ENCODE results near the gene TNK1. TPM values are rescaled to one million over a fixed set of nuclear protein-coding genes. Genes with fewer than 3 reads are reported as not detected.
A peak's percentile ranks its signal among the peaks of the same experiment; 100 is the strongest.

TNK1 gene
- total RNA-seq, 1 donor from 2014 or later, result 0.34 TPM

DNA sequence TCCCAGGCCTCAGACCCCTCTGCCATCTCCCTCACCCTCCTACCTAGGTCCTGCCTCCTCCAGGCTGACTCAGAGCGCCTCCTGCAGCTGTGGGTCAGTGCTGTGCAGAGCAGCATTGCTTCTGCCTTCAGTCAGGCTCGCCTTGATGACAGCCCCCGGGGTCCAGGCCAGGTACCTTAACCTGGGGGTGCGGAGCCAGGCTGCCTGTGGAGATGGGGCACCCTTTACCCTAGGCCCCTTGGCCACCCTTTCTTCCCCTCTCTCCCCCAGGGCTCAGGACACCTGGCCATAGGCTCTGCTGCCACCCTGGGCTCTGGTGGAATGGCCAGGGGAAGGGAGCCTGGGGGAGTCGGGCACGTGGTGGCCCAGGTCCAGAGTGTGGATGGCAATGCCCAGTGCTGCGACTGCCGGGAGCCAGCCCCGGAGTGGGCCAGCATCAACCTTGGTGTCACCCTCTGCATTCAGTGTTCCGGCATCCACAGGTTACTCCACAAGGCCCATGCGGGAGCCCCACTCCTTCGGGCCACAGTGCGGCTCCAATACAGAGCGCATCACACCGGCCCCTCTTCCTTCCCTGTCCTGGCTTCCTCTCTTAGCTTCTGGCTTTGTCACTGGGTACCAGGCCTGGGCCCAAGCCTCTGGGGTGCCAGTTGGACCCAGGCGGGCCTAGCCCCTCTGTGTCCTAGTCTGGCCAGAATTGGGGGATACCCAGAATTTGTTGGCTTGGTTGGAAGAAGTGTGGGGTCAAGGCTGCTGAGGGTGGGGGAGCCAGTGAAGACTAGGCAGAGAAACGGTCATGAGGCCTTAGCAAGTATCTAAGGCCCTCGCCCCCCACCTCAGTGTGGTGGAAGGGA is 33.9 kb upstream of the TNK1 start:
- Mint-ChIP-seq H3K4me1 (ENCODE audit: low read depth, unreplicated experiment) (peaks cover 2% of the 10 kb centered on the region), H3K27ac (ENCODE audit: unreplicated experiment) (no peak overlapping the region), H3K9me3 (ENCODE audit: unreplicated experiment) (no peaks in the 10 kb centered on the region), H3K4me3 (ENCODE audit: unreplicated experiment) (no peak overlapping the region), H3K27me3 (ENCODE audit: unreplicated experiment) (peaks cover 5% of the 10 kb centered on the region), H3K36me3 (ENCODE audit: unreplicated experiment) (no peaks in the 10 kb centered on the region)
- TF ChIP-seq, protein P1, sequence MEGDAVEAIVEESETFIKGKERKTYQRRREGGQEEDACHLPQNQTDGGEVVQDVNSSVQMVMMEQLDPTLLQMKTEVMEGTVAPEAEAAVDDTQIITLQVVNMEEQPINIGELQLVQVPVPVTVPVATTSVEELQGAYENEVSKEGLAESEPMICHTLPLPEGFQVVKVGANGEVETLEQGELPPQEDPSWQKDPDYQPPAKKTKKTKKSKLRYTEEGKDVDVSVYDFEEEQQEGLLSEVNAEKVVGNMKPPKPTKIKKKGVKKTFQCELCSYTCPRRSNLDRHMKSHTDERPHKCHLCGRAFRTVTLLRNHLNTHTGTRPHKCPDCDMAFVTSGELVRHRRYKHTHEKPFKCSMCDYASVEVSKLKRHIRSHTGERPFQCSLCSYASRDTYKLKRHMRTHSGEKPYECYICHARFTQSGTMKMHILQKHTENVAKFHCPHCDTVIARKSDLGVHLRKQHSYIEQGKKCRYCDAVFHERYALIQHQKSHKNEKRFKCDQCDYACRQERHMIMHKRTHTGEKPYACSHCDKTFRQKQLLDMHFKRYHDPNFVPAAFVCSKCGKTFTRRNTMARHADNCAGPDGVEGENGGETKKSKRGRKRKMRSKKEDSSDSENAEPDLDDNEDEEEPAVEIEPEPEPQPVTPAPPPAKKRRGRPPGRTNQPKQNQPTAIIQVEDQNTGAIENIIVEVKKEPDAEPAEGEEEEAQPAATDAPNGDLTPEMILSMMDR (IDR thresholded peaks at IDR 0.05; ENCODE audit: partially characterized antibody, unreplicated experiment), result no peak
- DNase-seq, result no peak

DNA sequence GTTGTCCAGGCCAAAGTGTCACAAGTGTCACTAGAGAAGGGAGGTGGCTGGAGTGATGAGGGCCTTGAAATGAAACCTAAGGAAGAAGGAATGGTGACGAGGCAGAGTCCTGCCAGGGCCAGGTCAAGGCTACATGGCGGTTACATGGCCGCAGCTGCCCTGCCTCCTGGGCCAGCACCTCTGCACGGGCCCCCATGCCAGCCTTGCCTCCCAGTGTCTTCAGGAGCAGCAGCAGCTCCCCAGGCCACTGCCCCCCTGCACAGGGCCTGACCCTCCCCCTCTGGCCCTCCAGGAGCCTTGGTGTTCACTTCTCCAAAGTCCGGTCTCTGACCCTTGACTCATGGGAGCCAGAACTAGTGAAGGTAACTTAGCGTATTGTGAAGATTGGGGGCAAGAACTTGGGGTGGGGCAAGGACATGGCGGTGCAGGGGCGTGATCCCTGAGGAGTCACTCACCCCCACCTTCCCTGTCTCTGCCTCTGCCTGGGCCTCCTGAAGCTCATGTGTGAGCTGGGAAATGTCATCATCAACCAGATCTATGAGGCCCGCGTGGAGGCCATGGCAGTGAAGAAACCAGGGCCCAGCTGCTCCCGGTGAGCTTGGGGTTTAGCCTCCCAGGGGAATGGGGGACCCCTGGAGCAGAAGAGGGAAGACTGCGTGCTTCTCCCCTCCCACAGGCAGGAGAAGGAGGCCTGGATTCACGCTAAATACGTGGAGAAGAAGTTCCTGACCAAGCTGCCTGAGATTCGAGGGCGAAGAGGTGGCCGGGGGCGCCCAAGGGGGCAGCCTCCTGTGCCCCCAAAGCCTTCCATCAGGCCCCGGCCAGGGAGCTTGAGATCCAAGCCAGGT is 33.0 kb upstream of the TNK1 start:
- H3K27ac Mint-ChIP-seq (ENCODE audit: unreplicated experiment), result no peak overlapping the region
- H3K36me3 Mint-ChIP-seq (ENCODE audit: unreplicated experiment), result no peaks in the 10 kb centered on the region
- TF ChIP-seq, protein P1 (IDR thresholded peaks at IDR 0.05; ENCODE audit: partially characterized antibody, unreplicated experiment), result no peak
- H3K4me3 Mint-ChIP-seq (ENCODE audit: unreplicated experiment), result no peak overlapping the region
- peaks cover 2% of the 10 kb centered on the region for H3K4me1 Mint-ChIP-seq (ENCODE audit: low read depth, unreplicated experiment)
- DNase-seq, result no peak
- peaks cover 4% of the 10 kb centered on the region for H3K9me3 Mint-ChIP-seq (ENCODE audit: unreplicated experiment)
- H3K27me3 Mint-ChIP-seq (ENCODE audit: unreplicated experiment), result peaks cover 10% of the 10 kb centered on the region

DNA sequence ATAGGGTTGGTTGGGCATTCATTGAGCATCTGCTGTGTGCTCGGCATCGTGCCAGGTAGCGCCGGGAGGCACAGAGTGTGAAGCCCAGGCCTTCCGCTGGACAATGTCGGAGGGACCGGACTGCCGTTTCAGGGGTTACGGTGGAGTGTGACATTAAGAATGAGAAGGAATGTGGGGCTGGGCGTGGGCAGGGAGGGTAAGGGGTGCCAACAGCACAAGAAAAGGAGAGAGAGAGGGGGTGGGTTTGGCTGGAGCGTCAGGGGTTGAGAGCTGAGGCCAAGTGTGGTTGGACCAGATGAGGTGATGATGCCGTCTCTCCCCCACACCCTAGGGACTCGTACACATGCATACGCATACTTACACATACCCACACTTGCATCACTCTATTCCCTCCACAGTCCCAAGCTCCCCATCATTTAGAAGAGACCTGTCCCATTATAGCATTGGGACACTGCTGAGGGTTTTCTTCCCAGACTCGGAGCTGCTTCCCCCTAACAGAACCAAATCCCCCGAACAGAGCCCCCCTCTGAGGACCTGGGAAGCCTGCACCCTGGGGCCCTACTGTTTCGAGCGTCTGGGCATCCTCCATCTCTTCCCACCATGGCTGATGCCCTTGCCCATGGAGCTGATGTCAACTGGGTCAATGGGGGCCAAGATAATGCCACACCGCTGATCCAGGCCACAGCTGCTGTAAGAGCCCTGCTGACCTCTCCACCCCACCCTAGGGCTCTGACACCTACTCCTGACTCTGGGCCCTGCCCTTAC is 32.2 kb upstream of the TNK1 start:
- TF ChIP-seq, protein P1 (IDR thresholded peaks at IDR 0.05; ENCODE audit: partially characterized antibody, unreplicated experiment), result no peak
- H3K4me3 Mint-ChIP-seq (ENCODE audit: unreplicated experiment), result no peak overlapping the region
- no peaks in the 10 kb centered on the region for H3K36me3 Mint-ChIP-seq (ENCODE audit: unreplicated experiment)
- DNase-seq, result no peak
- H3K27ac Mint-ChIP-seq (ENCODE audit: unreplicated experiment), result no peak overlapping the region
- peaks cover 4% of the 10 kb centered on the region for H3K9me3 Mint-ChIP-seq (ENCODE audit: unreplicated experiment)
- peaks cover 8% of the 10 kb centered on the region for H3K27me3 Mint-ChIP-seq (ENCODE audit: unreplicated experiment)
- peaks cover 2% of the 10 kb centered on the region for H3K4me1 Mint-ChIP-seq (ENCODE audit: low read depth, unreplicated experiment)

DNA sequence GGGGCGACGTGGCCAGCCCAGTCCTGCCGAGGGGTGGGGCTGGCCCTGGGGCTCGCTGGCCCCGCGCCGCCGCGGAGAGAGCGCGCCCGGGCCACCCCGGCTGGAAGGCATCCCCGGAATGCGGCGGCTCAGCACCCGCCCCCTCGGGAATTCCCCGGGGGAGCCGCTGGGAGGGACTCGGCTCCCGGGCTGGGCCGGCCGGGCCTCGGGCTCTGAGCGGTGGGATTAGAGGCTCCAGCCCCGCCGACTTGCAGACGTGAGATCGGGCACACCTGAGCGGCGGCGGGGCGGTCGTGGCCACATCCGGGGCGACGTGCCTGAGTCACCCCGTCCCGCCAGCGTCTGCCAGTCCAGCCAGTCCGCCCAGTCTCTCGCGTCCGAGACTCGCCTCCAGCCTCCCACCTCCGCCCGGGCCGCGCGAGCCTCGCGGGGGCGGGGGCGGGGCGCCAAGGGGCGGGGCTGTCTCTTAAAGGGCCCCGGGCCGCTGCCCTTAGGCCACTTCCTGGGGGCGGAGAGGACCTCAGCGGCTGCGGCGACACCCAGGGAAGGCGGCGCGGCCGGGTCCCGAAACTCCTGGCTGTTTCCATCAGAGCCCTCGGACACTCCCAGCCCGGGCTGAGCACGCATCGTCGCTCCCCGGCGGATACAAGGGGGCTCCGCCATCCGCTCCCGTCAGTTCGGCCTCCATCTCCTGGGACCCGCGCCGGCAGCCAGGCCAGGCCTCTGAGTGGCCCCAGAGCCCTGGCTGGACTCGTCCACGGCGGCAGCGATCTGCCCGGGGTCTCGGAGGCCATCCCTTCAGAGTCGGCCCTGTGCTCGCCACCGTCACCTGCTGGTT is 29.0 kb upstream of the TNK1 start, which contains the start of gene KCTD11:
TSS of gene KCTD11 (plus strand) at position 498 of the 838 bp plus-strand sequence.
- peaks cover 6% of the 10 kb centered on the region for H3K4me1 Mint-ChIP-seq (ENCODE audit: low read depth, unreplicated experiment)
- H3K27ac Mint-ChIP-seq (ENCODE audit: unreplicated experiment), result peak within 1 kb of the TSS; percentile 25

More for the DNA sequence above, 29.0 kb upstream of the TNK1 start, which contains the start of gene KCTD11:
- Mint-ChIP-seq H3K4me3 (ENCODE audit: unreplicated experiment) (peak within 1 kb of the TSS; percentile 90), H3K27me3 (ENCODE audit: unreplicated experiment) (peaks cover 8% of the 10 kb centered on the region), H3K36me3 (ENCODE audit: unreplicated experiment) (no peaks in the 10 kb centered on the region), H3K9me3 (ENCODE audit: unreplicated experiment) (peaks cover 6% of the 10 kb centered on the region)
- peak; percentile 80 for DNase-seq
- TF ChIP-seq, protein P1 (IDR thresholded peaks at IDR 0.05; ENCODE audit: partially characterized antibody, unreplicated experiment), result no peak
